Calu3 (cell line): Measurements from ENCODE around the gene TMEM11. TPM values are rescaled to one million over a fixed set of nuclear protein-coding genes. Genes with fewer than 3 reads are reported as not detected.

Experiments
- BruUV-seq: library from RNA; stranded (reverse); fragments of 400-500 nt; replicated peaks from 2 replicates; lab custom pipeline; 2021; lab: Mats Ljungman, UMichigan
- CTCF ChIA-PET: fragments of 300-600 bp; sonication (Branson Sonifier 250); formaldehyde crosslinking; loops from one replicate; lab custom pipeline; 2022; ENCODE audit warnings: antibody characterized with exemption; lab: Charles Lee
- DNase-seq: peaks from one replicate; pipeline ENCODE4 v3.0.0; 2022
- H3K27ac Mint-ChIP-seq: one replicate; pipeline ENCODE4 v1.8.0; 2022; ENCODE audit warnings: mixed read lengths; ENCODE audit not compliant: unreplicated experiment
- H3K27me3 Mint-ChIP-seq: one replicate; pipeline ENCODE4 v1.8.0; 2022; ENCODE audit warnings: mixed read lengths; ENCODE audit not compliant: unreplicated experiment
- H3K36me3 Mint-ChIP-seq: one replicate; pipeline ENCODE4 v1.8.0; 2022; ENCODE audit warnings: mild to moderate bottlenecking, moderate library complexity, mixed read lengths; ENCODE audit not compliant: insufficient read depth, unreplicated experiment
- H3K4me1 Mint-ChIP-seq: one replicate; pipeline ENCODE4 v1.8.0; 2022; ENCODE audit warnings: mild to moderate bottlenecking, low read depth, mixed read lengths; ENCODE audit not compliant: unreplicated experiment
- H3K4me3 Mint-ChIP-seq: one replicate; pipeline ENCODE4 v1.8.0; 2022; ENCODE audit warnings: mild to moderate bottlenecking, low read depth, moderate library complexity, mixed read lengths; ENCODE audit not compliant: unreplicated experiment
- H3K9me3 Mint-ChIP-seq: one replicate; pipeline ENCODE4 v1.8.0; 2022; ENCODE audit warnings: low read depth, mixed read lengths; ENCODE audit not compliant: unreplicated experiment
- CTCF ChIP-seq: fragments of 200-600 bp; IDR thresholded peaks from one replicate; pipeline ENCODE4 v1.8.0; 2022; ENCODE audit warnings: antibody characterized with exemption; ENCODE audit not compliant: unreplicated experiment
- intact Hi-C: fragments of 100-400 bp; cut with micrococcal nuclease; formaldehyde crosslinking; loops from one replicate; pipeline ENCODE4 v1.10.0; 2022; ENCODE audit not compliant: unreplicated experiment
- total RNA-seq: library from RNA; stranded (reverse); gene quantifications from 2 replicates; pipeline ENCODE4 v1.2.3, GENCODE V29; 2022

TMEM11 gene
- total RNA-seq, 1 experiment from 2014 or later = 18.9 TPM

- no peak overlapping the region for H3K27ac Mint-ChIP-seq
- H3K36me3 Mint-ChIP-seq = peaks cover 12% of the 10 kb centered on the region
- H3K4me3 Mint-ChIP-seq = no peak overlapping the region
- intact Hi-C loops = no loop called here
- H3K9me3 Mint-ChIP-seq = no peaks in the 10 kb centered on the region
- no peaks in the 10 kb centered on the region for H3K4me1 Mint-ChIP-seq
- CTCF ChIA-PET = no interaction called here
- no peak for TF ChIP-seq CTCF
- no peak for DNase-seq
- BruUV-seq = no TSS peak
- no peaks in the 10 kb centered on the region for H3K27me3 Mint-ChIP-seq
Observed at GRCh38 chr17:21199856-21200255, 14.1 kb downstream of the TMEM11 start.

- Mint-ChIP-seq H3K4me3 (no peak overlapping the region), H3K27ac (no peak overlapping the region), H3K27me3 (no peaks in the 10 kb centered on the region), H3K4me1 (no peaks in the 10 kb centered on the region), H3K36me3 (peaks cover 12% of the 10 kb centered on the region), H3K9me3 (no peaks in the 10 kb centered on the region)
- CTCF ChIA-PET = no interaction called here
- intact Hi-C loops = no loop called here
- no TSS peak for BruUV-seq
- no peak for TF ChIP-seq CTCF
- DNase-seq = no peak
Observed at GRCh38 chr17:21199311-21199710, 14.7 kb downstream of the TMEM11 start.

- CTCF ChIA-PET = no interaction called here
- BruUV-seq = no TSS peak
Observed at GRCh38 chr17:21198411-21198810, 15.6 kb downstream of the TMEM11 start.

GRCh38 chr17:21196126-21196525 is 17.8 kb downstream of the TMEM11 start:
- Mint-ChIP-seq H3K36me3 (peaks cover 17% of the 10 kb centered on the region), H3K4me1 (no peaks in the 10 kb centered on the region), H3K4me3 (no peak overlapping the region), H3K27me3 (no peaks in the 10 kb centered on the region), H3K9me3 (no peaks in the 10 kb centered on the region), H3K27ac (no peak overlapping the region)
- intact Hi-C loops = no loop called here
- no peak for TF ChIP-seq CTCF
- DNase-seq = no peak
- CTCF ChIA-PET = no interaction called here
- BruUV-seq = no TSS peak

More at GRCh38 chr17:21198411-21198810, 15.6 kb downstream of the TMEM11 start:
- Mint-ChIP-seq H3K27me3 (no peaks in the 10 kb centered on the region), H3K4me1 (no peaks in the 10 kb centered on the region), H3K4me3 (no peak overlapping the region), H3K9me3 (no peaks in the 10 kb centered on the region), H3K36me3 (peaks cover 13% of the 10 kb centered on the region), H3K27ac (no peak overlapping the region)
- no peak for DNase-seq
- no peak for TF ChIP-seq CTCF
- intact Hi-C loops = no loop called here
